Colon (tissue), 2 donors: Measurements from ENCODE around the gene SLC24A3.

Experiments
- FAIRE-seq: peaks from 2 replicates; lab custom pipeline; 2012; peaks lifted over from hg19 to GRCh38; lab: Jason Lieb, UNC
- donor health status: control.
- donor health status: control.

The SLC24A3 gene

DNA sequence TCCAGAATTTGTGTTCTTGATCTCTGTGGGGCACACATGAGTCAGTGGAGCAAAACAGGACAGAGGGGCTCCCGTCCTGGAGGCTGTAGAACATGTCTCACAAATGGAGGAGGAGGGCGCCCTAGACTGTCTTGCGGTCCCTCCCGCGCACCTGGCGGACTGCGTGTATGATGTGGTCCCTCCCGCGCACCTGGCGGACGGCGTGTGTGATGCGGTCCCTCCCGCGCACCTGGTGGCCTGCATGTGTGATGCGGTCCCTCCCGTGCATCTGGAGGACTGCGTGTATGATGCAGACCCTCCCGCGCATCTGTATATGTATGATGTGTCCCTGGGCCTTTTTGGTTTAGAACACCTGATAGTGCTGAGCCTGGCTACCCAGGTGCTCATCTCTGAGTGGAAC lies 386.8 kb downstream of the SLC24A3 start:
- no peak for FAIRE-seq

DNA sequence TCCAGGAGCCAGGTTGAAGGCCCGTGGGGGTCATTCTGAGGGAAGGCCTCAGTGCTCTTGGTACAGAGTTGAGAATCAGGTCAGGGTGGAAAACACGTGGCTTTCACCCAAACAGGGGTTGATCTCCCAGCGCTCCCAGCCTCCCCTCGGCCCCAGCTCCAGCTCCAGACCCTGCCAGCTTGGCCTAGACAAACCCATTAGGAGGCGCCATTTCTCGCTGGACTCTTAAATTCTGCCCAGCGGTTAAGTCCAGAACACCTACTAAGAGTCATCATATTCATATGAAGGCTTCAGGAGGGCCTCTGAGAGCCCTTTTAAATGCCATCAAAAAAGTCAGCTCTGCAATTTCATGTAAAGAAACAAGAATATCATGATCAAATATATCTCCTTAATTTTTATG lies 387.6 kb downstream of the SLC24A3 start:
- no peak for FAIRE-seq

DNA sequence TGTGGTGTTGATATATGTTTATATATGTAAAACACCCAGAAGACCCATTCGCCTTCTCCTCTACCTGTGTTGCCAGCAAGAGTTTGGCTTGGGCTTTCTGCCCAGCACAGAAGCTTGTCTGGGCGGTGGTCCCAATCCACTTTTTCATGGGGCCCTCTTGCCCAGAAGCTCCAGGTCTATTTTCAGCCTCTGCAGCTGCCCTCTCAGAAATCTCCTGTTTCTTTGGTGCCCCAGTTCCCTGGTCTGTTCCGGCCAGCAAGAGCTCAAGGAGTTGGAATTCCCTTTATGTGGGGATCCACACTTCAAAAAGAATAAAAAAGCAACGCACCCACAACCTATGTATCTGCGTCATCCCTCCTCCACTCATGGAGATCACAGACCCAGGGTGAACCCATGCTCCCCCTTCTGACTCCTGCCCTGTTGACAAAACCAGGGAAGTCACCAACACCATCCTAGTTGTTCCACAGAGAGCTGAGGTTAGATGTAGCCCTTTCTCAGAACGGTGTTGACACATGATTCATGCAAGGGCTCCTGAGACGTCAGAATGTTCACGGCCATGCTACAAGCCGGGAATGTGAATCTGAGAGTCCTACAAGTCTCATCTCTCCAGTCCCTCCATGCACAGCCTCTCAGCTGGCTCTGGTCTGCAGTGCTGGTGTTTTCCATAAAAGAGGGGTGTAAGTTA lies 388.8 kb downstream of the SLC24A3 start:
- FAIRE-seq, result no peak

DNA sequence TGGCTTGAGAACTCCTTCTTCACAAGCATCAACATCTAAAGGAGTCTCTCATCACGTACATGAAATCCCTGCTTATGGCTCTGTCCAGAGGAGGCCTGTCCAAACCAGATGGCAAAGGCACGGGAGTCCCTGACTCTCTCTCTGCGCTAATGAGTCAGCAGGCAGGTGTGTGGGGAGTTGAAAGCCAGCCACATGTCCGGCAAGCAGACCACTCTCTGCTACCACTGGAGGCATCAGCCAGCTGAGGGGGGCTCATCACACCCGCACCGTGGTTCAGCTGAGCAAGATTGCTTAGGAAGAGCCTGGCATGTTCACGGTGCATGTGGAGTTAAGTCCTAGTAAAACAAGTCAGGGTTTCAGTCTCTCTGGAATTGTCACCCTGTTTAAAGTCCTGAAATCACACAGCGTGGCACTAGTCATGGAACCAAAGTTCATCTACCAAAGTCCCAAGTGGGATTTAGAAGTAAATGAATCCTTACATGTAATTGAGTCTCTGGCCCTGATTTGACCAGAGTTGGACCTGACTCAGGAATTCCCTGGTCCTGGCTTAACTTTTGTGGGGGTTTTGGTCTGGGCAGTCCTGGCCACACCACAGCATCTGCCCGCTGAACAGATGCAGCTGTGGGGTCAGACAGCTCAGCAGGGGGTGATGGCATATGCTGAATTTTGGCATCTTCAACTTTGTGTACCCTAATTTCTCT lies 390.4 kb downstream of the SLC24A3 start:
- FAIRE-seq, result no peak

DNA sequence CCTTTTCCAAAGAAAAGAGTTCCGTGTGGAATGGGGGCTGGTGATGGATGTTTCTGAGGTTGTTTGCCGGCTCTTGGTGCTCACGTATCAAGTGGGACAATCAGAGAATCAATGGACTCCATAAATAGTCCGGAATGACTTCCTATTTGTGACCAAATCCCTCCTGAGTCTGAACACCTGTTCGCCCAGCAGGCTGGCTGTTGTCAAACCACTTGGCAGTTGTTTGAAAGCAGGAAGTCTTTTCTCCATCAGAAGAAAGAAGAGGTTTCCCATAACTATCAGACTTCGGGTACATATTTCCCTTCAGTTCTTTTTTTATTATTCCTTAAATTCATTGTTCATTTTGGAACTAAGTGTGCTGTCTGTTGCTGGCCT lies 390.9 kb downstream of the SLC24A3 start:
- FAIRE-seq, result no peak

DNA sequence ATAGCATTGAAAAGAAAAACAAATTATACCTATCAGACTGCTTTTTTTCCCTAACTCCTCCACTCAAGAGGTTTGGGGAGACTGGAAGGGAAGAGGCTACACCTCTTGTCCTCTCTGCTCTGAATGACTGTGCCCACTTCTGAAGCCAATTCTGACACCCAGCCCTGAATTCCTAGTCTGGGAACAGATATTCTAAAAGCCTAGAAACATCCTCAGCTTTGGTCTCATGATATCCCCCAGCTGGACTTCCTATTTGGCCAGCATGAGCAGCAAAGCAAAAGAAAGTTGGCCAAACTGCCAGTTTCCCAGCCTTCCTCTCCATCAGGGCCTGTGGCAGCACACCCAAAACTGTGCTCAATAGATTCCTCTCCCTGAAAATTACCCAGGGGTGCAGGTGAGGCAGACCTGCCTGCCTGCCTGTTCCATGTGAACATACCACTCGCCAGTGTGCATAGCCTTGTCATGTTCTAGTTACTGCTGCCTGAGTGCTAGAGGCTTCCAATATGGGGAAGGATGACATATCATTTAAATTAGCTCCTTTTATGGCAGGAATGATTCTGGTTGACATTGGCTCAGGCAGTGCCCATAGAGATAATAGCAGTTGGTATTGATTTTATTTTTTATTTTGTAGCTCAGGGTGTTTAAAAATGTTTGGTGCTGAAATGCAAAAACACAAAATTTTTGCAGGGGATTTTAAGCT lies 393.5 kb downstream of the SLC24A3 start:
- FAIRE-seq, result no peak

DNA sequence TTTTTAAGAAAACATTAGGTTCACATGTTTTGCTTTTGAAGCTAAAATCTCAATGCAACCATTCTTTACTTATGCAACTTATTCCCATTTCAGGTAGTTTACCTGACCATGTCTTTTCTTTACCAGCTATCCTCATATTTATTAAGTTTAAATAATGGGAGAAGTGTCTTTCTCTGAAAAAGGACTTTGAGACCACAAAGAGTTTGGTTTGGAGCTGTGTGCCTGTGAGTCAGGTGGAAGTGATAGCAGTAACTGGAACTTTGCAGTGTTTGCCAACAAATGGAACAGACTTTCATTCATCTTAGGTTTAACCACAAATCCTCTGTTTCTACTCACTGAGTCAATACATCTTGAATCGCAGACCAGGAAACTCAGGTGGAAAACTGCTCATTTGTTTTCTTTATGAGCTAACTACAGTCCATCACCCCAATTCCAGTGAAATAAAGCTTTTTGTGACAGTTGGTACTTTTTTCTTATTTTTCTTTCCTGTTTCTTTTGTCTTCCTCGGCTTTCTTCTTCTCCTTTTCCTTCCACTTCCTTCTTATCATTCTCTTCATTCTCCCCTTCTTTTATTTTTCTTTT lies 397.3 kb downstream of the SLC24A3 start:
- FAIRE-seq, result no peak

DNA sequence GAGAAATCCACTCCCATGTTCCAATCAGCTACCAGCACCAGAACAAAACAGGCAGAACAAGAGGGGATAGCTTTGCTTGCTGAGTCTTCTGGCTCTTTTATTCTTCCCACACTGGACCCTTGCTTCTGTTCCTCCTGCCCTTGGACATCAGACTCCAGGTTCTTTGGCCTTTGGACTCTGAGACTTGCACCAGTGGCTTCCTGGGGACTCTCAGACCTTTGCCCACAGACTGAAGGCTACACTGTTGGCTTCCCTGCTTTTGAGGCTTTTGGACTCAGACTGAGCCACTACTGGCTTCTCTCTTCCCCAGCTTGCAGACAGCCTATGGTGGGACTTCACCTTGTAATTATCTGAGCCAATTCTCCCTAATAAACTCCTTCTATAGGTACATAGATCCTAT lies 403.2 kb downstream of the SLC24A3 start:
- FAIRE-seq, result no peak

DNA sequence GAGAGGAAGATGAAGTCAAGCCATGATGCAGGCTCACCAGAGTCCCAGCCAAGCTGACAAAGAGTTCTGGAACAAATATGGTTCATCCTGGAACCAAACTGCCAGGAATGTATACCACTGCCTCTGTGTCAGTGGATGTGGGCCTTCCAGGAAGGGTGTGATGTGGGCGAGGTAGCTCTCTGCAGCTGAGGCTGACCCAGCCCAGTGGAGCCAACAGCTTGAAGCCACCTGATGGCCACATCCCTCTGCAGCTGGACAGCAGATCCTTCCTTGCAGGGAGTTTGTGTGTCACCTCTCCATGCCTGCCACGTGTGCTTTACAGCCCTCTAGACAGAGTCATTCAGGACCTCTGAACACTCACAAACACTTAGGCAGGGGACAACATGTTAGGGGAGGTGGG lies 403.6 kb downstream of the SLC24A3 start:
- no peak for FAIRE-seq

DNA sequence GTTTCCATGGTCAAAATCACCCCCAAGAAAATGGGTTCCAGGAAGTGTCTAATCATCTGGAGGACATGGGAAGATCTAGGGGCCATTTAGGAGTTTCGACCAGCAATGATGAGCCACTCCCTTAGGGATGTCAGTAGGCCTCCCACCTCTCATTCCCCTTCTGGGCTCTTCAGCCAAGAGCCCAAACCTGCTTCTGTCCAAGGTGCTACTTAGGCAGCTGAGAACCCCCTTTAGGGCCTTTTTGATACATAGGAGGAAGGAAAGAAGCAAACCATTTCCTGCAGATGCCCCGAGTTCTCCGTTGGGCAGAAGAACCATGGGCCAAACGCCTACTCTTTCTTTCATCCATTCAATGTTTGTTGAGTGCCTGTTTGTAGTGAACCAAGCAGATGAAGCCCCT lies 404.2 kb downstream of the SLC24A3 start:
- FAIRE-seq, result no peak

DNA sequence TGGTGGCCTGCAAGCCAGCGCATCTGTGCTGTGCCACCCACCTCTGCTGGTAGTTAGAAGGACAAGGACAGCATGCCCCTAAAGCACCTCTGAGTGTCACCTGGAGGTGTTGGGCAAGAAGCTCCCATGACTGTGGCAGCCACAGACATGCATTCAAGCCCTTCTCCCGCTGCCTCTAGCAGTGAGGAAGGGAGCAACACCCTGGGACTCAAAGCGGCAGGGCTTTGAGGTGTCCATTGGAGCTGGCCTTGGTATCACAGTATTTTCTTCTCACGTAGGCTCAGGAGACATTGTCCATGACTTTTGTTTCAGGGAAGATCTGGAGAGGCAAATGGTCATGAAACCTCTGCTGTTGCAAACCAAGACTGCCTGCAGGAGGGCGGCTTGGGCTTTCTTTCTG lies 404.8 kb downstream of the SLC24A3 start:
- no peak for FAIRE-seq

DNA sequence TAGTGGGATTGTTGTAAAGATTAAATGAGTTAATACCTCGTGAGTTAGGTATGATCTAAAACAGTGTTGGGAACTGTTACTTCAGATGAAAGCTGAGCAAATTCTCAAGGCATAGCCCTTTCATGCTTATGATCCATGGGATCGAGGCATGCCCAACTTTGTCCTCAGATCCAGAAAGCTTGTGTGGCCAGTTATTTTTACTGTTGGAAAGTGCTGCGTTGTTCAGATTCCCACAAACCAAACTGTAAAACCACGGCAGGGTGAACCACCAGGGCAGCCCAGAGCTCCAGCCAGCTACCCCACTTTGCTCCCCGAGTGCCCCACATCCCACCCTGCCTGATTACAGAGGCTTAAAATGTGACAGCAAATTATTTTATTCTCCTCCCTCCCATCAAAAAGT lies 406.3 kb downstream of the SLC24A3 start:
- FAIRE-seq, result no peak

DNA sequence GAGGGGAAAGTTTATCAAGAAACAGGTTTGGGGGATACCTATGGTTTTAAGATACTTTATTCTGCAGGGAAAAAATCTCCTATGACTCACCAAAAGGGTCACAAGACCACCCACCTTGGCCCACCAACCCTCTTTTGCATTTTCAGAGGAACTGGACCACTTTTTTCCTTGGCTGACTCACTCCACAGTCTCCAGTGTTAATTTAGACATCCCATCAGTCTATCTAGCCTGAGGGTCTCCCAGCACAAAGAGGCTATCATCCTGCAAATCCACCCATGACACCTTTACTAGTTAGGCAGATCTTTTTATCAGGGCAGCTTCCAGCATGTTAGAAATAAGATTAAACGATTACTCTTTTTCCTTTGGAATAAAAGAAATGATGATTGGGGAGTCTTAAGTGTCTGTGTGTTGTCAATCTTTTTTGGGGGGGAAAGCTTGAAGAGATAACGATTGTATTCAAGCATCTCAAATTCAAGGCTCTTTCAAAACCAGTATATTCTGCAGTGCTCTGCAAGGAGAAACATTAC lies 407.5 kb downstream of the SLC24A3 start:
- FAIRE-seq, result no peak

DNA sequence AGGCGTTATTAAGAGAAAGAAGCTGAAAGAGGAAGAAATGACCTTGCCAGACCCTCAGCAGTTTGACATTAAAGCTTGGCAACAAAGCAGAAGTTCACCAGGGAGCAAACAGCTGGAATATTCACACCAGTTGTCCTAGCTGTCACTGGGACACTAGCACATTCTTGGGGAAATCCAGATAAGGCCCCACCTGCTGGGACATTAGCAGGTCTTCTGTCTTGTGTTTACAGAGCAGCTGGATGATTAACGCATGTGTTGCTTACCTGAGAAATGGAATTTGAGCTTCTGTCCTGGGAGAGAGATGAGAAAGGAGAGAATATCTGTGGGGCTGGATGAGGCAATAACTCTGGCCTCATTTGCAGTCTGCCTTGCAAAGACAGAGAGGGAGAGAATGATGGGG lies 408.0 kb downstream of the SLC24A3 start:
- FAIRE-seq, result no peak

DNA sequence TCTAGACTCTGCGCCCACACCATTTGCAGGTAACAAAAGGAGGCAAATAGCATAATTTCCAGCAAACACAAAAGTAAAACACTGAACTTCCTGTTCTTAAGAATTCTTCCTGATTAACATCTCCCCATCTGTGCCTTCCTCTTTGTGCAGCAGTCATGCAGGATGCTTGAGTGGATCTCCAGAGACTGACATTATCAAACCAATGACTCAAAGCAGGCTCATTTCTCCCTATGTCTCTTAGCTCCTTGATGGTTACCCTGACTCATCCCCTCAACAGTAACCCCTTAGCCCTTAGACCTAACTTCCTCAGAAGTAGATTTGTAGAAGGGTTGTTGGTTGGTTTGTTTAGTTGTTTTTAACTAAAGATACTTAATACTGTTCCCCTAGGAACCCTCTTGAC lies 408.6 kb downstream of the SLC24A3 start:
- no peak for FAIRE-seq

DNA sequence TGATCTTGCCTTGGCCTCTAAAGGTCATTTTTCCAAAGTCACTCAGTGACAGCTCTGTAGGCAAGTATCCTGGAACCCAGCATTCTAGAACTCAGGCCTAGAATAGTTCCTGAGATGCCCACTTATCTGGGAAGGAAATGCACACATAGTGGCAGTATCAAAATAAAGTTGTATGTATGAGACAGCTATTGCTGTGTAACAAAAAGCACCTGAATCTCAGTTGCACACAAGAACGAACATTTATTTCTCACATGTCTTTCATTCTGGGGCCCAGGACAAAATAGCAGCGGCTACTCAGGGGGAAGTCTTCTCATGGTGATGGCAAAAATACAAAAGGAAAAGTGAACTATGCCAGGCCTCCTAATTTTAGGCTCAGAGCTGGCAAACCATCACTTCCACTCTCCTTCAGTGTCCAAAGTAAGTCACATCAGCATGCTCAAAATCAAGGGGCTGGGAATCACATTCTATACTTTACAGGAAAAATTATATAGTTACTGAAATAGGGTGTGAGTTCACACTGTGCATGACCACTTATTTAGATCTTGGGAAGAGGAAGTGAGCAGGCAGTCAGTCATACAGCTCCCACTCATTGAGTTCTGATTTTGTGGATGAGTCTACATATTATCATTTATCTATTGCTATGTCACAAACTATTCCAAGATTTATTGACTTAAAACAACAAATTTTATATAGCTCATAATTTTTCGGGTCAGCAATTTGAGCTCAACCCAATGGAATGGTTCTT lies 412.0 kb downstream of the SLC24A3 start:
- FAIRE-seq, result no peak

DNA sequence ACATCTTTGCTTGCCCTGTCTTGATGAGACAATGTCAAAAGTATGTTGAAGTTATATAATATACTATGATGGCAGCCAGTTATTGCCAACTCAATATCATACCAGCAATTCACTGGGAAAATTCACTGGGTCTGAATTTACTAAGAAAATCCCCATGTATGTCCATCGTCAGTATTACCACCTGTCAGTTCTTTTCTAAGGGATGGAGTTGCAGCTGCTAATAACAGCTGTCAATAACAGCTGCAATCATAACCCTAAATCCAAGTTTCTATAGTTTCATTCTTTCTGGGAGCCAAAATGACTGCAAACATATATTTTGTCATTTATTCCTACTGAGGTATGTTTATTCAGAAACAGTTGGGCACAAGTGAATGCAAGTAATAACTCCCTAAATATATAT lies 413.0 kb downstream of the SLC24A3 start:
- FAIRE-seq, result no peak

DNA sequence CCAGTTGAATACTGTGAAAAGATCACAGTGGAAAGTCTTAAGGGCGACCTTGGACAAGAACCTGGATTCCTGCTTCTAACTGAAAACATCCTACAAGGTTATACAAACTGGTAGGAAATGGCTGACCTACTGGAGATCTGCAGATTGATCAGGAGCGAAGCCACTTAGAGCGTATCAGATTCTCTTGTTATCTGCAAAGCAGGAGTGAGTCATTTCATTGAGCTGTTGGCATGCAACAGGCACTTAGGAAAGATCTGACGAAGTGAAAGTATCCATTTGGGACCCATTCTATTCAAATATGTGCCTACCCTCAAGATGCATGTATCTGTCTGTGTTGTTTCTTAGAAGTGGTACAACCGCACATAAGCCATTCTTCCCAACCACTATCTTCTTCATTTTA lies 414.5 kb downstream of the SLC24A3 start:
- no peak for FAIRE-seq

DNA sequence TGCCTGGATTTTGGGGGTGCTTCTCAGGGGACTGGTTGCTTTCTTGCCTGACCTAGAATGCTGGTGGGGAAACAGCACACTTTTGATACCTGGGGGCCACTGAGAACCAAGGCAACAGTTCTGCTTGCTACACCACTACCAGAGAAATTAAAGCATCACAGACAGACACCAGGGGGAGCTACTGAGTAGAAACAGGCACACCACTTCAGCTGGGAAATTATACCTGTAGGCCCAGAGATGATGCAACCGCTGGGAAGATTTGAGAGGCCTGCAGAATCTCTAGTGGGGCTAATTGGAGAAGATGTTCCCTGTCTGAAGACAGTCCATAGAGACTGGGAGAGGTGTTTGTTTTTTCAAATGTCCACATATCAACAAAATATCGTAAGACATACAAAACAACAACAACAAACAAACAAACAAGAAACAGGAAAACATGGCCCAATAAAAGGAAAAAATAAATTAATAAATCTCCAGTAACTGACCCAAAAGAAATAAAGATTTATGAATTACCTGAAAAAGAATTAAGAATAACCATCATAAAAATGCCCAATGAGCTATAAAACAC lies 416.2 kb downstream of the SLC24A3 start:
- no peak for FAIRE-seq

DNA sequence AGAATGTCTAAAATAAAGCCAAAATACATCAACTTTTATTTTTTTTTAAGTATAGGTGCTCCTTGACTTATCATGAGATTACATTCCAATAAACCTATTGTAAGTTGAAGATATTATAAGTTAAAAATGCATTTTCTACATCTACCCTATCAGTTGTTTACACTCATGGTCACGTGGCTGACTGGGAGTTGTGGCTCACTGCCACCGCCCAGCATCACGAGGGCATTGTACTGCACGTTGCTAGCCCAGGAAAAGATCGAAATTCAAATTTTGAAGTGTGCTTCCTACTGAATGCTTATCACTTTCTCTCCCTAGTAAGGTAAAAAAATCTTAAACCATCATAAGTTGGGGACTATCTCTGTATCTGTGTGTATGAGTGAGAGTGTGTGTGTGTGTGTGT lies 419.0 kb downstream of the SLC24A3 start:
- FAIRE-seq, result no peak

DNA sequence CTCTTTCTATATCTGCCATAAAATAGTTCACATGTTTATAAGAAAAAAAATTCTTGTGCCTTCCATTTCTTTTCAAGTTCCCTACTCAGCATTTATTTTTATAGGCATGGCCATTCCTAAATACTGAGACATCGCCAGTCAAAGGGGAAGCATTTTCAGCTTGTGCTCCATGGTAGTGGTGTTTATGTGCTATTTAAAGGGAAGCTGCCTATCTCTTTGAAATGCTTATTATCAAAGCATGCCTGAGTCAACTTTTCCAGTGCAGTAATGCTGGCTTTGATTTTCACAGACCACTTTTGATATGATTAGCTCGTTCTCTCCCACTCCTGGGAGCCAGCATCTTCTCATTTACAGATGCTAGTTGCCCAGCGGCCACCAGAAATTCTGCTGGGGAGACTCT lies 421.5 kb downstream of the SLC24A3 start:
- FAIRE-seq, result no peak
